Hematopoietic multipotent progenitor cell (in vitro differentiated cells): Measurements from ENCODE around the gene FAM163A. TPM values are rescaled to one million over a fixed set of nuclear protein-coding genes. Genes with fewer than 3 reads are reported as not detected.

ENCODE experiments used
- DNase-seq, 3 donors: peaks; one replicate each; pipeline ENCODE4 v3.0.0-alpha.2; 2011 to 2015; ENCODE audit warnings: low read depth in 2 of 3, low spot score in 2 of 3
- total RNA-seq: library from RNA; depleted of rRNA; stranded (reverse); fragments of >200 nt; gene quantifications from one replicate; pipeline ENCODE4 v1.2.3, GENCODE V29; 2012

FAM163A gene
- total RNA-seq, 1 donor: under 0.01 TPM

GRCh38 chr1:179748772-179749171, 5.7 kb downstream of the FAM163A start:
- no peak for DNase-seq

GRCh38 chr1:179750630-179751029, 7.5 kb downstream of the FAM163A start:
- DNase-seq: no peak

- DNase-seq: no peak
Measured at GRCh38 chr1:179753061-179753460, 10.0 kb downstream of the FAM163A start.

- DNase-seq: no peak
Measured at GRCh38 chr1:179754041-179754624, 11.0 kb downstream of the FAM163A start.

GRCh38 chr1:179757933-179758332, 14.8 kb downstream of the FAM163A start:
- DNase-seq: no peak

GRCh38 chr1:179760521-179760920, 17.4 kb downstream of the FAM163A start:
- DNase-seq: no peak

GRCh38 chr1:179761296-179761695, 18.2 kb downstream of the FAM163A start:
- no peak for DNase-seq

- DNase-seq: no peak
Measured at GRCh38 chr1:179761846-179762640, 19.0 kb downstream of the FAM163A start.

- no peak for DNase-seq
Measured at GRCh38 chr1:179767177-179767581, 24.1 kb downstream of the FAM163A start.

- no peak for DNase-seq
Measured at GRCh38 chr1:179767996-179768395, 24.9 kb downstream of the FAM163A start.

GRCh38 chr1:179770887-179771502, 27.9 kb downstream of the FAM163A start:
- no peak for DNase-seq

- DNase-seq: no peak
Measured at GRCh38 chr1:179773264-179773663, 30.2 kb downstream of the FAM163A start.

GRCh38 chr1:179774000-179774399, 30.9 kb downstream of the FAM163A start:
- DNase-seq: no peak

GRCh38 chr1:179774566-179774965, 31.5 kb downstream of the FAM163A start:
- DNase-seq: no peak

- DNase-seq: no peak
Measured at GRCh38 chr1:179775009-179775408, 31.9 kb downstream of the FAM163A start.

- DNase-seq: no peak
Measured at GRCh38 chr1:179776831-179777230, 33.7 kb downstream of the FAM163A start.

GRCh38 chr1:179777731-179778130, 34.6 kb downstream of the FAM163A start:
- DNase-seq: no peak

GRCh38 chr1:179779645-179780272, 36.7 kb downstream of the FAM163A start:
- no peak for DNase-seq

GRCh38 chr1:179781962-179782361, 38.9 kb downstream of the FAM163A start:
- no peak for DNase-seq

GRCh38 chr1:179785031-179785431, 41.9 kb downstream of the FAM163A start:
- DNase-seq: no peak

- DNase-seq: no peak
Measured at GRCh38 chr1:179785728-179786127, 42.6 kb downstream of the FAM163A start.
